Stimulated activated CD8-positive, alpha-beta memory T cell treated with anti-CD3 and anti-CD28 coated beads, Interleukin-15, amount 100 ng/mL, for 1 hour (primary cell): ENCODE measurements around the gene UNG.
"Not testable (repeated sequence)": the region's sequence is repeated elsewhere in the genome, so short reads cannot be mapped to it uniquely, and the experiment has no call there.

Source experiments
- DNase-seq: peaks from one replicate; pipeline ENCODE4 v3.0.0-alpha.2; 2020; ENCODE audit warnings: low read depth

Gene UNG

GRCh38 chr12:109121346-109121880 is 24.0 kb downstream of the UNG start:
- no peak for DNase-seq

DNA sequence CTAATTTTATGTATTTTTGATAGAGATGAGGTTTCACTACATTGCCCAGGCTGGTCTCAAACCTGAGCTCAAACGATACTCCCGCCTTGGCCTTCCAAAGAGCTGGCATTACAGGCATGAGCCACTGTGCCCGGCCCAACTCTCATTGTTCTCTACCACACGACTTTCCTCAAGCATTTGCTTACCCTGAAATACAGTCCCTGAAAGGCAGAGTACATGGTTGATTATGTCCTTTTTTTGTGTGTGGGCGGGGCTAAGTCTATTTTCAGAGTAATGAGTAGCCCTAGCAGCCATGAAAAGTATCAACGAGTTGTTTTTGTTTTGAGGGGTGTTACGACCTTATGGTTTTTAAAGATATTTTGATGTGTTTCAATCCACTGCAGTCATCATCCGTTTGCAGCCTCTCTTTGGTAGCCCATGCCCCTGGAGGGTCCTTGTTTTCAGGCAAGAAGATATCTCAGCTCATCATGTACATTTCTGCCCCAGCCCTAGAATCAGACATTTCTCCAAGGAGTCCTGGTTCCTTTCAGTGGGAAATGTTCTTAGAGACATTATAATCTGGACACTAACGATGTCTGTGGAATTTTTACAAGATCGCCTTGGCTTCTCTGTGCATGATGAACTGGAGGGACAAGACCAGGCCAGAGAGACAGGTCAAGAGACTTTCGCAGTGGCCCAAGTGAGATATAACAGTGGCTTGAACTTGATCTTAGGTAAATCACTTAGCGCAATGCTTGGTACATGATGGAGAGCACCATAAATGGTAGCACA is 27.7 kb downstream of the UNG start:
- no peak for DNase-seq

GRCh38 chr12:109125791-109126190 is 28.4 kb downstream of the UNG start:
- DNase-seq = no peak

DNA sequence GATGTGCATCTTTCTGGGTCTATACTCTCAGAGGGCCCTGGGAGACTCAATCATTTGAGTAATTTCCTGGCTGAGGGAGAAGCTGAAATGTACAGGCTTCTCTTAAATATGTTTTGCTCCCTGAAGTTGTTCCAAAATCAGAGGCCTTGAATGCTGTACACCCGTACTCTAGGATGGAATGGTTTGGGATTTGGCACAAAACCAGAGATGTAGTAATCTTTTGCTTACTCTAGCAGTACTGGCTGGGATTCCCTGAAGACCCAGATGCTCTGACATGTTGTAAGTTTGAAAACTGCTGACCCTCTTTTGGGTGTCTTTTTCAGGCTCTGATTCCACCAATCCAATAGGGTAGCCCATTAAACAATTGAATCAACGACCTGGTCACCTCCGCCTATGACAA is 29.4 kb downstream of the UNG start:
- no peak for DNase-seq

GRCh38 chr12:109127533-109128242 is 30.3 kb downstream of the UNG start:
- no peak for DNase-seq

- no peak for DNase-seq
Observed at GRCh38 chr12:109130297-109131153, 33.1 kb downstream of the UNG start.

- DNase-seq = no peak
Observed at GRCh38 chr12:109131154-109132050, 34.0 kb downstream of the UNG start.

- no peak for DNase-seq
Observed at GRCh38 chr12:109134186-109134917, 37.0 kb downstream of the UNG start.

DNA sequence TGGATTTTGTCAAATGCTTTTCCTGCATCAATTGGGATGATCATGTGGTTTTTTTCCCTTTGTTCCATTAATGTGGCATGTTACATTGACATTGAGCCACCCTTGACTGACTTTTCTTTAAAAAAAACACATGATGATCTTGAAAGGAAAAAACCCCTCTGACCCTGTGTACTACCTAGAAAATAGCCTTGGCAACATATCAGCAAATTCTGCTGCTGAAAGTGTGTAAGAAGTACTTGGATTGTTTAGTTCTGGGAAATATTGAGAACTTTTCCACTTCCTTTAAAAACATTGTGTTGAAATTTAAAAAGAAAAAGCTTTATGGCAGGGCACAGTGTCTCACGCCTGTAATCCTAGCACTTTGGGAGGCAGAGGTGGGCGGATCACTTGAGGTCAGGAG is 39.7 kb downstream of the UNG start:
- no peak for DNase-seq

- no peak for DNase-seq
Observed at GRCh38 chr12:109139360-109139759, 42.0 kb downstream of the UNG start.

- DNase-seq = no peak
Observed at GRCh38 chr12:109139791-109140190, 42.4 kb downstream of the UNG start.

GRCh38 chr12:109140560-109140959 is 43.2 kb downstream of the UNG start:
- no peak for DNase-seq

DNA sequence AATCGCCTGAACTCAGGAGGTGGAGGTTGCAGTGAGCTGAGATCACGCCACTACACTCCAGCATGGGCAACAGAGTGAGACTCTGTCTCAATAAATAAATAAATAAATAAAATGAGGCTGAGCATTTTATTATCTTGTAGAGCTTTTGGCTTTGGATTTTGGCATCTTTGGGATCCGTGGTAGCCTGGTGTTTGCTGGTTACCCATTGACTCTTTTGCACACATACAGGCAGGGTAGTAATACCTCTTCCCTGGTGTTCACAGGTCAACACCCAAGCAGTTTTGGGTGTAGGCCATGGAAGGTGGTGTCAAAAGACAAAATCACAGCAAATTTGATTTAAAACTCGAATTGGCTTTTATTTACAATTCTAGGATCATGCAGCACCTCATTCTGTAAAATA is 46.8 kb downstream of the UNG start:
- DNase-seq = no peak

- not testable (repeated sequence) for DNase-seq
Observed at GRCh38 chr12:109147126-109147525, 49.7 kb downstream of the UNG start.

- DNase-seq = no peak
Observed at GRCh38 chr12:109147954-109148353, 50.6 kb downstream of the UNG start.

GRCh38 chr12:109150124-109150640 is 52.8 kb downstream of the UNG start:
- DNase-seq = no peak

- no peak for DNase-seq
Observed at GRCh38 chr12:109151457-109151856, 54.1 kb downstream of the UNG start.

DNA sequence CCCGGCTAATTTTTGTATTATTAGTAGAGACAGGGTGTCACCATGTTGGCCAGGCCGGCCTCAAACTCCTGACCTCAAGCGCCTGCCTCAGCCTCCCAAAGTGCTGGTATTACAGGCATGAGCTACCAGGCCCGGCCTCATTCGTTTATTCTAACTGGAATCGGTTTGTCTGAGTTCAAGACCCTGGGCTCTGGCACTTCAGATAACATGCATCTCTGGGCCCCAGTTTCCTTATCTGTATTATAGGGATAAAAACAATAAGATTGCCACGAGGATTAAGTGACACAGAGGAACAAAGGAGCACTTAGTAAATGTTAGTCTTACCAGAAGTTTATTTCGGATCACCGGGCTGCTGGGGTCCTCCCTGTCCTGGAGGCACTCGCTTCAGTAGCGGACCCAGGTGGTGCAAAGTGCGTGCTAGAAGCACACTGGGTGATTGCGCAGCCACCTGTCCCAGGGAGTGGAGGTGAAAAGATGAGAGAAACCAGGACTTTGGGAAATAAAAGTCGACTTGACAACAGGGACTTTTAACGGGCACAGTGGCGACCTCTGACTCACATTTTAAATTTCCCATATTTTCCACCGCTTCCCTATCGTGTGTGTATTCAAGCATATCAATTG is 56.5 kb downstream of the UNG start:
- DNase-seq = no peak

GRCh38 chr12:109154451-109155438 is 57.3 kb downstream of the UNG start:
- DNase-seq = peak; percentile 62
